Mesendoderm (in vitro differentiated cells): ENCODE results near the gene MYB.
"Not testable (repeated sequence)": the region's sequence is repeated elsewhere in the genome, so short reads cannot be mapped to it uniquely, and the experiment has no call there.

ENCODE experiments used
- DNase-seq: peaks from one replicate; pipeline ENCODE4 v3.0.0; 2013
- H2AK5ac ChIP-seq: 2 replicates; pipeline ENCODE4 v1.6.1; 2013; ENCODE audit warnings: low read length, inconsistent platforms
- H2BK120ac ChIP-seq: 2 replicates; pipeline ENCODE4 v1.6.1; 2013; ENCODE audit warnings: low read depth, mild to moderate bottlenecking, low read length, moderate library complexity, mixed read lengths
- H2BK15ac ChIP-seq: replicated peaks from 2 replicates; pipeline ENCODE4 v1.6.1; 2013; ENCODE audit warnings: low read depth, mild to moderate bottlenecking, moderate library complexity
- H2BK5ac ChIP-seq: 2 replicates; pipeline ENCODE4 v1.6.1; 2013; ENCODE audit warnings: low read length, inconsistent platforms
- H3K18ac ChIP-seq: 2 replicates; pipeline ENCODE4 v1.6.1; 2013; ENCODE audit warnings: mild to moderate bottlenecking, low read length, mixed read lengths
- H3K23ac ChIP-seq: one replicate; pipeline ENCODE4 v1.6.1; 2013; ENCODE audit warnings: low read length
- H3K27ac ChIP-seq: 2 replicates; pipeline ENCODE4 v1.5.1; 2013; ENCODE audit warnings: low read depth, mild to moderate bottlenecking, inconsistent platforms, low read length, moderate library complexity
- H3K27me3 ChIP-seq: 2 replicates; pipeline ENCODE4 v1.6.1; 2013; ENCODE audit warnings: low read length, control low read depth, mild to moderate bottlenecking, inconsistent platforms; ENCODE audit not compliant: insufficient read depth, poor library complexity
- H3K36me3 ChIP-seq: 2 replicates; pipeline ENCODE4 v1.6.1; 2013; ENCODE audit warnings: low read length, inconsistent platforms; ENCODE audit not compliant: control insufficient read depth, insufficient read depth
- H3K4ac ChIP-seq: one replicate; pipeline ENCODE4 v1.6.1; 2013; ENCODE audit warnings: low read depth, mild to moderate bottlenecking, low read length, moderate library complexity
- H3K4me1 ChIP-seq: 2 replicates; pipeline ENCODE4 v1.6.1; 2013; ENCODE audit warnings: low read depth, low read length, inconsistent platforms; ENCODE audit not compliant: control insufficient read depth
- H3K4me2 ChIP-seq: 2 replicates; pipeline ENCODE4 v1.6.1; 2013; ENCODE audit warnings: low read length
- H3K4me3 ChIP-seq: 2 replicates; pipeline ENCODE4 v1.5.1; 2013; ENCODE audit warnings: mild to moderate bottlenecking, low read length
- H3K56ac ChIP-seq: one replicate; pipeline ENCODE4 v1.6.1; 2013; ENCODE audit warnings: low read length
- H3K79me1 ChIP-seq: 2 replicates; pipeline ENCODE4 v1.6.1; 2013; ENCODE audit warnings: low read length, inconsistent platforms
- H3K79me2 ChIP-seq: 2 replicates; pipeline ENCODE4 v1.6.1; 2013; ENCODE audit warnings: mild to moderate bottlenecking, low read length; ENCODE audit not compliant: control insufficient read depth, insufficient read depth
- H3K9ac ChIP-seq: 2 replicates; pipeline ENCODE4 v1.6.1; 2013; ENCODE audit warnings: low read length, inconsistent platforms
- H4K5ac ChIP-seq: one replicate; pipeline ENCODE4 v1.6.1; 2013; ENCODE audit warnings: low read length
- H4K8ac ChIP-seq: one replicate; pipeline ENCODE4 v1.6.1; 2013; ENCODE audit warnings: low read depth, mild to moderate bottlenecking, control low read depth, low read length, moderate library complexity
- WGBS: extraction: QIAGEN DNeasy Blood & Tissue Kit; methylation state at CpG from one replicate; pipeline ENCODE4 v1.1.7; 2013; ENCODE audit warnings: low lambda C conversion rate, missing lambda C conversion rate; ENCODE audit not compliant: insufficient coverage; ENCODE audit errors: extremely low coverage; 5-methylcytosine and 5-hydroxymethylcytosine counted together

MYB gene

GRCh38 chr6:135243871-135244796, 63.0 kb downstream of the MYB start:
- Histone ChIP-seq H3K9ac (no peak overlapping the region), H3K4me3 (no peak overlapping the region), H2BK5ac (no peak overlapping the region), H2BK120ac (no peak overlapping the region), H3K79me2 (no peaks in the 10 kb centered on the region), H3K27ac (no peak overlapping the region), H3K23ac (no peak overlapping the region), H3K27me3 (no peaks in the 10 kb centered on the region), H3K18ac (no peak overlapping the region), H3K4me2 (no peak overlapping the region), H3K36me3 (no peaks in the 10 kb centered on the region), H3K56ac (no peak overlapping the region), H4K5ac (no peak overlapping the region), H3K79me1 (no peaks in the 10 kb centered on the region), H4K8ac (no peak overlapping the region), H3K4ac (no peak overlapping the region), H3K4me1 (no peaks in the 10 kb centered on the region), H2AK5ac (no peak overlapping the region), H2BK15ac (no peak overlapping the region)
- no peak for DNase-seq
- WGBS, result no CpG with 5 or more reads among the region's 7 CpGs

- Histone ChIP-seq H2BK120ac (no peak overlapping the region), H3K36me3 (no peaks in the 10 kb centered on the region), H3K18ac (no peak overlapping the region), H3K56ac (no peak overlapping the region), H3K23ac (no peak overlapping the region), H3K79me1 (no peaks in the 10 kb centered on the region), H4K8ac (no peak overlapping the region), H3K4ac (no peak overlapping the region), H3K4me1 (no peaks in the 10 kb centered on the region), H3K4me3 (no peak overlapping the region), H3K79me2 (no peaks in the 10 kb centered on the region), H3K4me2 (no peak overlapping the region), H3K27ac (no peak overlapping the region), H2BK15ac (no peak overlapping the region), H2AK5ac (no peak overlapping the region), H2BK5ac (no peak overlapping the region), H3K27me3 (no peaks in the 10 kb centered on the region), H4K5ac (no peak overlapping the region), H3K9ac (no peak overlapping the region)
- WGBS, result no CpG with 5 or more reads among the region's 6 CpGs
- DNase-seq, result no peak
Observed at GRCh38 chr6:135244805-135245204, 63.7 kb downstream of the MYB start.

GRCh38 chr6:135246412-135247012, 65.4 kb downstream of the MYB start:
- not testable (repeated sequence) for H3K79me2 ChIP-seq, H2AK5ac ChIP-seq, H2BK120ac ChIP-seq, H2BK5ac ChIP-seq, H3K27me3 ChIP-seq, H3K56ac ChIP-seq, H3K36me3 ChIP-seq, H3K4me3 ChIP-seq, H2BK15ac ChIP-seq, H3K27ac ChIP-seq, H3K4me2 ChIP-seq, H3K79me1 ChIP-seq, H3K4ac ChIP-seq, DNase-seq, H3K4me1 ChIP-seq, H3K23ac ChIP-seq, H3K18ac ChIP-seq, H4K5ac ChIP-seq, H4K8ac ChIP-seq, H3K9ac ChIP-seq
- WGBS, result no CpG with 5 or more reads among the region's 8 CpGs

- Histone ChIP-seq H3K79me2 (no peaks in the 10 kb centered on the region), H3K23ac (no peak overlapping the region), H3K27me3 (no peaks in the 10 kb centered on the region), H3K4me2 (no peak overlapping the region), H3K4ac (no peak overlapping the region), H3K27ac (no peak overlapping the region), H3K18ac (no peak overlapping the region), H3K56ac (no peak overlapping the region), H2AK5ac (no peak overlapping the region), H2BK5ac (no peak overlapping the region), H4K8ac (no peak overlapping the region), H2BK120ac (no peak overlapping the region), H3K79me1 (no peaks in the 10 kb centered on the region), H3K4me1 (no peaks in the 10 kb centered on the region), H2BK15ac (no peak overlapping the region), H3K4me3 (no peak overlapping the region), H3K9ac (no peak overlapping the region), H4K5ac (no peak overlapping the region), H3K36me3 (no peaks in the 10 kb centered on the region)
- WGBS, result no CpG with 5 or more reads among the region's 9 CpGs
- no peak for DNase-seq
Observed at GRCh38 chr6:135250234-135250633, 69.1 kb downstream of the MYB start.

- Histone ChIP-seq H3K36me3 (no peaks in the 10 kb centered on the region), H2BK120ac (no peak overlapping the region), H2AK5ac (no peak overlapping the region), H3K27me3 (no peaks in the 10 kb centered on the region), H4K5ac (no peak overlapping the region), H2BK15ac (no peak overlapping the region), H3K18ac (no peak overlapping the region), H3K9ac (no peak overlapping the region), H3K4me1 (no peaks in the 10 kb centered on the region), H3K4ac (no peak overlapping the region), H3K4me2 (no peak overlapping the region), H3K23ac (no peak overlapping the region), H2BK5ac (no peak overlapping the region), H3K79me1 (no peaks in the 10 kb centered on the region), H3K79me2 (no peaks in the 10 kb centered on the region), H3K27ac (no peak overlapping the region), H3K56ac (no peak overlapping the region), H4K8ac (no peak overlapping the region), H3K4me3 (no peak overlapping the region)
- WGBS, result no CpG with 5 or more reads among the region's 9 CpGs
- DNase-seq, result peak; percentile 33
Observed at GRCh38 chr6:135250751-135251497, 69.8 kb downstream of the MYB start.
